Heart right ventricle (tissue), 16 donors: ENCODE measurements around the gene COL11A1. TPM values are rescaled to one million over a fixed set of nuclear protein-coding genes. Genes with fewer than 3 reads are reported as not detected.

Source experiments
- ATAC-seq, 8 donors: fragments of 200-7000 bp; cut with Tn5 transposase; one replicate each; pipeline ENCODE4 v1.9.1; 2020; ENCODE audit warnings: mild to moderate bottlenecking in 8 of 8, moderate library complexity in 8 of 8, moderate number of reproducible peaks in 1 of 8
- DNase-seq, 2 donors: peaks; one replicate each; pipeline ENCODE4 v3.0.0-alpha.2; 2020
- H3K27ac ChIP-seq, 10 donors: fragments of 200-600 bp; sonication (generic) in 2 of 10; one replicate each; pipeline versions ENCODE4 v1.5.0 to v1.8.0; 2020 to 2022; ENCODE audit warnings: mild to moderate bottlenecking in 3 of 10
- H3K27me3 ChIP-seq, 7 donors: fragments of 200-600 bp; one replicate each; pipeline ENCODE4 v1.8.0; 2021 to 2022; ENCODE audit warnings: mild to moderate bottlenecking in 2 of 7
- H3K36me3 ChIP-seq, 9 donors: fragments of 200-600 bp; sonication (generic) in 1 of 9; one replicate each; pipeline versions ENCODE4 v1.5.0 to v1.8.0; 2020 to 2022; ENCODE audit warnings: mild to moderate bottlenecking in 2 of 9
- H3K4me1 ChIP-seq, 9 donors: fragments of 200-600 bp; sonication (generic) in 1 of 9; one replicate each; pipeline versions ENCODE4 v1.5.0 to v1.8.0; 2020 to 2022; ENCODE audit warnings: mild to moderate bottlenecking in 4 of 9
- H3K4me3 ChIP-seq, 10 donors: fragments of 200-600 bp; sonication (generic) in 2 of 10; one replicate each; pipeline versions ENCODE4 v1.5.0 to v1.8.0; 2020 to 2022; ENCODE audit warnings: mild to moderate bottlenecking in 7 of 10, moderate library complexity in 2 of 10
- H3K9me3 ChIP-seq, 11 donors: fragments of 200-600 bp in 10 of 11; sonication (generic) in 2 of 11; one replicate each; pipeline versions ENCODE4 v1.5.0 to v1.8.0; 2013 to 2022; ENCODE audit warnings: mild to moderate bottlenecking in 2 of 11, control low read depth in 1 of 11, moderate library complexity in 1 of 11
- CTCF ChIP-seq, 9 donors: fragments of 200-600 bp; sonication (generic) in 2 of 9; IDR thresholded peaks; one replicate each; pipeline versions ENCODE4 v1.5.0 to v1.8.0; 2021 to 2022; ENCODE audit warnings: antibody characterized with exemption in 9 of 9, mild to moderate bottlenecking in 5 of 9, moderate library complexity in 1 of 9
- whole genome bisulfite sequencing, 2 donors: extraction: QIAGEN DNeasy Blood & Tissue Kit; methylation state at CpG; one replicate each; pipeline ENCODE4 v1.1.7; 2013; ENCODE audit warnings: inconsistent platforms in 1 of 2; 5-methylcytosine and 5-hydroxymethylcytosine counted together
- intact Hi-C, 10 donors: fragments of 100-400 bp; cut with DNase I; formaldehyde crosslinking; loops; one replicate each; pipeline versions ENCODE4 v1.11.1 to v1.14.2; 2022
- polyA plus RNA-seq, 2 donors: library from polyadenylated mRNA; stranded (reverse); fragments of 200-250 nt; gene quantifications; one replicate each; pipeline ENCODE4 v1.2.3, GENCODE V29; 2013
- total RNA-seq, 10 donors: library from RNA; stranded (reverse); fragmentation: NEBNext Ultra II Directional in 3 of 10; extraction: Animal tissue kit (Norgen Biotek cat#: 25700) in 3 of 10; gene quantifications; one replicate each; pipeline versions ENCODE4 v1.2.1 to v1.2.4, GENCODE V29; 2021 to 2023
- donor health status: Arrhythmogenic right ventricular cardiomyopathy.
- donor health status: ischemic (EF 13 %, LVEDD 7.1; RV severe dilation, severe dysfunction).
- donor health status: healthy with polysubstance abuse.
- donor health status: DM: no; HTN: yes; CAD: no.
- donor health status: DM: no; HTN: no; CAD: no.
- donor health status: ischemic (EF 25% LVEDD 6.9; RV normal size, moderate dysfunction).
- donor health status: ischemic (EF 25% LVEDD 5.7; RV mildly dilated, moderate dysfunction).
- donor health status: healthy.
- donor health status: DM: yes; HTN: yes; CAD: no.
- donor health status: Ischemic cardiomyopathy.
- donor health status: ischemic (EF 35%, LVEDD 5.7; RV mildly dilated, moderate dysfunction).
- donor health status: nonischemic (EF 11% LVEDD 7.7; RV severe dilation, severe dysfunction).
- donor health status: DM: yes; HTN: yes; CAD: no.
- donor health status: PGD.
- donor health status: ischemic (EF 29% LVEDD 5.4; RV normal size, mild dysfunction).
- donor health status: nonischemic (EF 23%, LVEDD 6.1; RV moderate dilation, normal function).

The COL11A1 gene
- total and polyA plus RNA-seq, 12 donors: 0.12 to 0.15 (median 0.13) TPM; not detected in 9

GRCh38 chr1:102896286-102896685 is 212.0 kb downstream of the COL11A1 start:
- WGBS, 2 donors: 88 to 92% methylated on average over 5 of the region's 5 CpGs
- Histone ChIP-seq H3K4me3 (no peak overlapping the region), H3K27me3 (no peaks in the 10 kb centered on the region), H3K4me1 (no peaks in the 10 kb centered on the region), H3K36me3 (no peaks in the 10 kb centered on the region), H3K9me3 (no peaks in the 10 kb centered on the region), H3K27ac (no peak overlapping the region)
- TF ChIP-seq CTCF (IDR thresholded peaks at IDR 0.05): no peak
- ATAC-seq (no peak), DNase-seq (no peak)
- intact Hi-C loops: no loop called here

GRCh38 chr1:102891868-102892625 is 216.3 kb downstream of the COL11A1 start:
- ATAC-seq: no peak
- H3K36me3 ChIP-seq: no peaks in the 10 kb centered on the region
- no peak for TF ChIP-seq CTCF (IDR thresholded peaks at IDR 0.05)
- intact Hi-C loops: no loop called here
- no peak for DNase-seq
- H3K9me3 ChIP-seq: no peaks in the 10 kb centered on the region
- H3K27me3 ChIP-seq: no peaks in the 10 kb centered on the region
- H3K4me3 ChIP-seq: no peak overlapping the region
- H3K4me1 ChIP-seq: no peaks in the 10 kb centered on the region
- no peak overlapping the region for H3K27ac ChIP-seq
- WGBS, 2 donors: 73 to 75% methylated on average over 4 of the region's 4 CpGs

- no peak overlapping the region for H3K27ac ChIP-seq
- H3K4me3 ChIP-seq: no peak overlapping the region
- no peaks in the 10 kb centered on the region for H3K27me3 ChIP-seq
- 74% methylated on average over 4 of the region's 4 CpGs for WGBS, 2 donors
- no peak for TF ChIP-seq CTCF (IDR thresholded peaks at IDR 0.05)
- H3K4me1 ChIP-seq: no peaks in the 10 kb centered on the region
- ATAC-seq (no peak), DNase-seq (no peak)
- intact Hi-C loops: no loop called here
- H3K36me3 ChIP-seq: no peaks in the 10 kb centered on the region
- no peaks in the 10 kb centered on the region for H3K9me3 ChIP-seq
These were observed 221.7 kb downstream of the COL11A1 start for GRCh38 chr1:102886638-102887037.

GRCh38 chr1:102884238-102884637 is 224.1 kb downstream of the COL11A1 start:
- no peaks in the 10 kb centered on the region for H3K9me3 ChIP-seq
- H3K27ac ChIP-seq: no peak overlapping the region
- TF ChIP-seq CTCF (IDR thresholded peaks at IDR 0.05): no peak
- H3K27me3 ChIP-seq: no peaks in the 10 kb centered on the region
- ATAC-seq (no peak), DNase-seq (no peak)
- WGBS, 2 donors: 78 to 79% methylated on average over 4 of the region's 4 CpGs
- no peak overlapping the region for H3K4me3 ChIP-seq
- H3K4me1 ChIP-seq: no peaks in the 10 kb centered on the region
- H3K36me3 ChIP-seq: no peaks in the 10 kb centered on the region
- intact Hi-C loops: no loop called here
